Activated CD8-positive, alpha-beta memory T cell treated with anti-CD3 and anti-CD28 coated beads, Interleukin-2, amount 10 ng/mL, durations not matched to agents 7 days and 5 days (primary cell): ENCODE measurements around the gene CNDP1. TPM values are rescaled to one million over a fixed set of nuclear protein-coding genes. Genes with fewer than 3 reads are reported as not detected.

ENCODE experiments used
- ATAC-seq: fragments of 150-1000 bp; cut with Tn5 transposase; one replicate; pipeline ENCODE4 v1.10.0; 2021; ENCODE audit warnings: moderate library complexity
- CTCF ChIA-PET: fragments of 350-600 bp; sonication (Branson Sonifier 250); formaldehyde crosslinking; loops from one replicate; lab custom pipeline; 2021; ENCODE audit warnings: antibody characterized with exemption; lab: Charles Lee
- DNase-seq: peaks from one replicate; pipeline ENCODE4 v3.0.0-alpha.2; 2020
- H3K27ac Mint-ChIP-seq: one replicate; pipeline ENCODE4 v1.8.0; 2021; ENCODE audit warnings: mild to moderate bottlenecking, mixed read lengths
- H3K27me3 Mint-ChIP-seq: one replicate; pipeline ENCODE4 v1.8.0; 2021; ENCODE audit warnings: mixed read lengths
- H3K36me3 Mint-ChIP-seq: one replicate; pipeline ENCODE4 v1.8.0; 2021; ENCODE audit warnings: mild to moderate bottlenecking, mixed read lengths
- H3K4me1 Mint-ChIP-seq: one replicate; pipeline ENCODE4 v1.8.0; 2021; ENCODE audit warnings: mixed read lengths
- H3K4me3 Mint-ChIP-seq: one replicate; pipeline ENCODE4 v1.8.0; 2021; ENCODE audit warnings: mild to moderate bottlenecking, moderate library complexity, mixed read lengths
- H3K9me3 Mint-ChIP-seq: one replicate; pipeline ENCODE4 v1.8.0; 2022; ENCODE audit warnings: low read depth, mixed read lengths
- total RNA-seq, 2 experiments: library from RNA; stranded (reverse); gene quantifications; one replicate each; pipeline ENCODE4 v1.2.3, GENCODE V29; 2021

CNDP1 gene, protein sequence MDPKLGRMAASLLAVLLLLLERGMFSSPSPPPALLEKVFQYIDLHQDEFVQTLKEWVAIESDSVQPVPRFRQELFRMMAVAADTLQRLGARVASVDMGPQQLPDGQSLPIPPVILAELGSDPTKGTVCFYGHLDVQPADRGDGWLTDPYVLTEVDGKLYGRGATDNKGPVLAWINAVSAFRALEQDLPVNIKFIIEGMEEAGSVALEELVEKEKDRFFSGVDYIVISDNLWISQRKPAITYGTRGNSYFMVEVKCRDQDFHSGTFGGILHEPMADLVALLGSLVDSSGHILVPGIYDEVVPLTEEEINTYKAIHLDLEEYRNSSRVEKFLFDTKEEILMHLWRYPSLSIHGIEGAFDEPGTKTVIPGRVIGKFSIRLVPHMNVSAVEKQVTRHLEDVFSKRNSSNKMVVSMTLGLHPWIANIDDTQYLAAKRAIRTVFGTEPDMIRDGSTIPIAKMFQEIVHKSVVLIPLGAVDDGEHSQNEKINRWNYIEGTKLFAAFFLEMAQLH
- under 1 TPM in 1 of 2 experiments, not detected in 1; 0.28 TPM for total RNA-seq

- ATAC-seq (no peak), DNase-seq (no peak)
- Mint-ChIP-seq H3K27me3 (peaks cover 6% of the 10 kb centered on the region), H3K9me3 (no peaks in the 10 kb centered on the region), H3K27ac (no peak within 1 kb of the TSS), H3K4me3 (no peak within 1 kb of the TSS), H3K4me1 (no peaks in the 10 kb centered on the region), H3K36me3 (no peaks in the 10 kb centered on the region)
- CTCF ChIA-PET, result no interaction called here
These were observed at the start of gene CNDP1 for GRCh38 chr18:74534150-74534969. CNDP1 (plus strand) TSS chr18:74534500; CDS start chr18:74534668, 168 bp downstream.

DNA sequence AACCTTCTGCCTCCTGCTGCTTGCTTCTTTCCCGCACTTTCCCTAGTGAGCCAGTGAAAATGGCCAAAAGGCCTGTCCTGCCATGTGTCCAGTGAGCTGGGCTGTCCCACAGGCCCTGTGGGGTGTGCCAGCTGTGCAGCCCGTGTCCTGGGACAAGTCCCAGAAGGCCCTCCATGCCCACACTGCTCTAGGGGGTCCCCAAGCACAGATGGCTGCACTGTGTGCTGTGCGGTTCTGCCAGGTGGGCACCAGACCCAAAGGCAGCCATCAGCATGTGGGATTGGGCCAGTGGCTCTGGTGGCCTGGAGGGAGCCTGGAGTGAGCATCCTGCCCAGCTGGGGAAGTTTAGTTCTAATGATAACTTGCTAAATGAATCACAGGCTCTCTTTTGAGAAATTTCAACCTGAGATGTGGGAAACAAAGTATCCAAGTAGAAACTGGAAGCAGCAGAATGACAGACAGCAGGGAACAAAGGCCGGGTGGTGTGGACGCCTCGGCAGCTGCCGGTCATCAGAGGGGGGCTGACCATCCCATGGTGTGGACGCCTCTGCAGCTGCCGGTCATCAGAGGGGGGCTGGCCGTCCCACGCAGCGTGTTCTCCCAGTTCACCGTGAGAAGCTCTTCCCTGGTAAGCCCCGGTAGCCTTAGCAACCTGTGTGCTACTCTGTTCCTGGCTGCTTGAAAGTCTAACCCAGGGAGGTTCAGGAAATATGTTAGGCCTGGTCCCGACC is 48.0 kb upstream of the CNDP1 start:
- no peak for DNase-seq
- Mint-ChIP-seq H3K27ac (no peak overlapping the region), H3K36me3 (no peaks in the 10 kb centered on the region), H3K4me3 (no peak overlapping the region), H3K4me1 (peaks cover 14% of the 10 kb centered on the region), H3K9me3 (no peaks in the 10 kb centered on the region), H3K27me3 (peaks cover 10% of the 10 kb centered on the region)
- ATAC-seq, result no peak
- CTCF ChIA-PET, result interaction anchor here (2.6 kb wide), 1 partner anchor 133 kb away, joined by 7 read pairs; no protein-coding TSS in a partner anchor

GRCh38 chr18:74488354-74488753 is 45.9 kb upstream of the CNDP1 start:
- Mint-ChIP-seq H3K9me3 (no peaks in the 10 kb centered on the region), H3K36me3 (no peaks in the 10 kb centered on the region), H3K4me3 (no peak overlapping the region), H3K27me3 (peaks cover 5% of the 10 kb centered on the region), H3K27ac (no peak overlapping the region), H3K4me1 (peaks cover 14% of the 10 kb centered on the region)
- CTCF ChIA-PET, result interaction anchor here (2.6 kb wide), 1 partner anchor 135 kb away, joined by 7 read pairs; no protein-coding TSS in a partner anchor
- ATAC-seq (no peak), DNase-seq (no peak)

DNA sequence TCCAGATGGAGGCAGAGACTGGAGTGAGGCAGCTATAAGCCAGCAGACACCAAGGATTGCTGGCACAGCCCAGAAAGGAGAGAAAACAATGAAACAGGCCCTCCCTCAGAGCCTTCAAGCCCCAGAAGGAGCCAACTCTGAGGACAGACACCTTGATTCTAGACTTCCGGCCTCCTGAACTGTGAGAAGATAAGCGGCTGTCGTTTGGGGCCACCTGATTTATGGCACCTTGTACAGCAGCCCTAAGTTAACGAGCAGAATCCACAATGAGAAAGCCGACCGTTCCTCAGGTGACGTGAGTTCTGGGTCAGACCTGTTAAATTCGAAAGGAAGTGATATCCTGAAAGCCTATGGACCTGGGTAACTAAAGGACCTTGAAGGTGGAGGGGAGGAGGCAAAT is 45.4 kb upstream of the CNDP1 start:
- no peak overlapping the region for H3K27ac Mint-ChIP-seq
- no peak overlapping the region for H3K4me3 Mint-ChIP-seq
- ATAC-seq, result no peak
- no peaks in the 10 kb centered on the region for H3K36me3 Mint-ChIP-seq
- no peaks in the 10 kb centered on the region for H3K9me3 Mint-ChIP-seq
- no peak for DNase-seq
- CTCF ChIA-PET, result interaction anchor here (5.2 kb wide), 1 partner anchor 136 kb away, joined by 134 read pairs; no protein-coding TSS in a partner anchor
- H3K27me3 Mint-ChIP-seq, result peaks cover 10% of the 10 kb centered on the region
- peaks cover 14% of the 10 kb centered on the region for H3K4me1 Mint-ChIP-seq

DNA sequence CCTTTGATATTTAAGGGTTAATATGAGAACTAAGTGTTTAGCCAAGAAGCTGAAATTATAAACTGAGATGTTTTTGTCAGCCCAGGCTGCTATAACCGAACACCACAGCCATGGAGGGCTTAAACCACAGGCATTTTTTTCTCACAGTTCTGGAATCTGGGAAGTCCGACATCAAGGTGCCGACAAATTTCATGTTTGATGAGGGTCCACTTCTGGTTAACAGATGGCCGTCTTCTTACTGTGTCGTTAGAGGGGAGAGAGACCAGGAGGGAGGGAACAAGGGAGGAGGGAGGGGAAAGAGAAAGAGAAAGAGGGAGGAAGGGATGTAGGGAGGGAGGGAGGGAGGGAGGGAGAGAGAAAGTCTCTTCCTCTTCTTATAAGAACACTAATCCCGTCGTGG is 44.6 kb upstream of the CNDP1 start:
- no peak overlapping the region for H3K27ac Mint-ChIP-seq
- H3K27me3 Mint-ChIP-seq, result peaks cover 15% of the 10 kb centered on the region
- DNase-seq (no peak), ATAC-seq (no peak)
- H3K36me3 Mint-ChIP-seq, result no peaks in the 10 kb centered on the region
- CTCF ChIA-PET, result interaction anchor here (0.8 to 5.2 kb wide), 3 partner anchors 41 to 137 kb away, joined by 3 to 134 read pairs (median 4); no protein-coding TSS in a partner anchor
- H3K4me3 Mint-ChIP-seq, result no peak overlapping the region
- H3K4me1 Mint-ChIP-seq, result peaks cover 12% of the 10 kb centered on the region
- no peaks in the 10 kb centered on the region for H3K9me3 Mint-ChIP-seq

DNA sequence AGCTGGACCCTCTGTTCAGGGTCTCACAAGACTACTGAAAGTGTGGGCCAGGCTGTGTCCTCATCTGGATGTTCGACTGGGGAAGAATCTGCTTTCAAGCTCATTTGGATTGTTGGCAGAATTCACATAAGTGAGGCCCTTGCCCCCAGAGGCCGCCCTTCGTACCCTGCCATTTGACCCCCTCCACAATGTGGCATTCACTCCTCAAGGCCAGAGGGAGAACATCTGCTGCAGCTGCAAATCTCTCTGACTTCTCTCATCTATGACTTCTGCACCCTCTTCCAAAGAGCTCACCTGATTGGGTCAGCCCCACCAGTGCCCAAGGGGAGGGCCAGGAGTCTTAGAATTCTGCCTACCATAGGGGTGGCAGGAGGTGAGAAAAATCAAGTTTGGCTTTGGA is 42.0 kb upstream of the CNDP1 start:
- DNase-seq (no peak), ATAC-seq (no peak)
- Mint-ChIP-seq H3K9me3 (no peaks in the 10 kb centered on the region), H3K36me3 (peaks cover under 1% of the 10 kb centered on the region), H3K27ac (no peak overlapping the region), H3K27me3 (peaks cover 12% of the 10 kb centered on the region), H3K4me3 (no peak overlapping the region), H3K4me1 (peaks cover 11% of the 10 kb centered on the region)
- CTCF ChIA-PET, result interaction anchor here (1.8 to 5.2 kb wide), 3 partner anchors 8 to 140 kb away, joined by 4 to 134 read pairs (median 12); no protein-coding TSS in a partner anchor

- Mint-ChIP-seq H3K4me3 (no peak overlapping the region), H3K27me3 (peaks cover 12% of the 10 kb centered on the region), H3K27ac (no peak overlapping the region), H3K9me3 (no peaks in the 10 kb centered on the region), H3K4me1 (peaks cover 25% of the 10 kb centered on the region), H3K36me3 (peaks cover 5% of the 10 kb centered on the region)
- peak; percentile 75 for DNase-seq
- no peak for ATAC-seq
- CTCF ChIA-PET, result interaction anchor here (0.7 to 5.2 kb wide), 19 partner anchors 9 to 301 kb away, joined by 3 to 134 read pairs (median 4); no protein-coding TSS in a partner anchor
These were observed 40.6 kb upstream of the CNDP1 start for GRCh38 chr18:74493689-74494088.

DNA sequence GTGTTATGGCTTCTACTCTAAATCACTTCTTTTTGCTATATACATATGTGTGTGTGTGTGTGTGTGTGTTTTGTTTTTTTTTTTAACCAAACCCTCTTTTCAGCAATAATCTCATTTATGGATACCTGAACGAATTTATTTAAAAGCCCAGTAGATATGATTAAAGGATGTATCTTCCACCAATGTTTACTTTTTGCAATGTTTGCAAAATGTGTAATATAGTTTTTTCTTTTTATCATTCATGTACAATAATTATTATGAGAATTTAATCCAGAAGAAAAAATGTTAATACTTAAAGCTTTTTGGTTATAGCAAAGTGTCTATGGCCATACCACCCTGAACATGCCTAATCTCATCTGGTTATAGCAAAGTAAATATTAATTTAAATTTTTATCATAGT is 39.8 kb upstream of the CNDP1 start:
- no peak overlapping the region for H3K27ac Mint-ChIP-seq
- peaks cover 31% of the 10 kb centered on the region for H3K4me1 Mint-ChIP-seq
- H3K4me3 Mint-ChIP-seq, result no peak overlapping the region
- H3K27me3 Mint-ChIP-seq, result peaks cover 12% of the 10 kb centered on the region
- ATAC-seq (no peak), DNase-seq (no peak)
- CTCF ChIA-PET, result interaction anchor here (1.6 to 2.9 kb wide), 4 partner anchors 57 to 141 kb away, joined by 3 to 13 read pairs (median 8); no protein-coding TSS in a partner anchor
- peaks cover 6% of the 10 kb centered on the region for H3K36me3 Mint-ChIP-seq
- H3K9me3 Mint-ChIP-seq, result no peaks in the 10 kb centered on the region

- ATAC-seq (peak; percentile 76), DNase-seq (peak; percentile 99)
- H3K4me3 Mint-ChIP-seq, result peak within 1 kb of the TSS; percentile 87
- no peaks in the 10 kb centered on the region for H3K9me3 Mint-ChIP-seq
- H3K4me1 Mint-ChIP-seq, result peaks cover 40% of the 10 kb centered on the region
- peaks cover 12% of the 10 kb centered on the region for H3K27me3 Mint-ChIP-seq
- peak within 1 kb of the TSS; percentile 100 for H3K27ac Mint-ChIP-seq
- CTCF ChIA-PET, result interaction anchor here (0.8 to 2.9 kb wide), 7 partner anchors 11 to 142 kb away, joined by 3 to 13 read pairs (median 5); partner anchors contain the start of gene ZNF407
- H3K36me3 Mint-ChIP-seq, result peaks cover 13% of the 10 kb centered on the region
These were observed 38.5 kb upstream of the CNDP1 start, which contains the start of gene CNDP2 for GRCh38 chr18:74495581-74496507. CNDP2 (plus strand) TSS chr18:74496363; CDS start chr18:74499974, 3,611 bp downstream.

DNA sequence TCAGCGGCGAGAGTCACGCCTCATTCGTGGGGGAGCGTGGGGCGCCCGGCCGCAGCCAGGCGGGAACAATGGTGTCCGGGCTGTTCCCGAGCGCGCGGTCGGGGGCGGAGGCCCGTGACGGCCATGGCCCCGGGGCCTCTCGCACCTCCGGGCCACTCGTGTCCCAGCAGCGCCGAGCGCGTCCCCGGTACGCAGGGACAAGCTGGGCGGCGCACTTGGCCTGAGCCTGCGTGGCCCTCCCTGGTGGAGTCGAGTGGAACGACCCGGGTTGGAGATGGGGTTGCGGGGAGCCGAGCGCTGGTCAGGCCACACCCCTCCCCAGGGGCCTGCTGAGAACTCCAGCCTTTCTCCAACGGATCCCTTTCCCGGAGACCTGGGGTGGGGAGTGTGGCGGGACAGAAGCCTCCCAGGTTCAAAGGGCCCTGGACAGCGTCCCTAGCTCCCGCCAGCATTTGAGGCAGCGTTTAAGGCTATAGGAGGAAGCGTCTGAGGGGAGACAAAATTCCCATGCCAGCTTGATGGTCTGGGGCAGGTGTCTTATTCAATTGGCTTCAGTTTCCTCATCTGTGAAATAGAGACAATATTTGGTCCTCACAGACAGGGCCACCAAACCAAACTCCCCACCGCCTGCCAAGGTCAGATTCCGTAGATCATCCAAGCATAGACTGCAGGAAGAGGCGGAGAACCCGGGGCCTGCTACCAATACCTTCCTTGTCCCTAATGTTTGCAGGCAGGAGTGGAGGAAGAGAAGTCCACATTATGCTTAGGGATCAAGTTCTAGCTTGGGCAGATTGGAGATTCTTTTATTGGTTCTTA is 37.6 kb upstream of the CNDP1 start:
- CTCF ChIA-PET, result interaction anchor here (0.8 to 2.9 kb wide), 7 partner anchors 12 to 143 kb away, joined by 3 to 13 read pairs (median 5); partner anchors contain the start of gene ZNF407
- peak; percentile 69 for DNase-seq
- peak; percentile 25 for ATAC-seq
- Mint-ChIP-seq H3K9me3 (no peaks in the 10 kb centered on the region), H3K27me3 (peaks cover 12% of the 10 kb centered on the region), H3K4me3 (peak overlapping the region; percentile 87), H3K4me1 (peaks cover 47% of the 10 kb centered on the region), H3K36me3 (peaks cover 19% of the 10 kb centered on the region), H3K27ac (peak overlapping the region; percentile 100)

GRCh38 chr18:74497324-74497676 is 37.0 kb upstream of the CNDP1 start:
- Mint-ChIP-seq H3K4me3 (peak overlapping the region; percentile 87), H3K4me1 (peaks cover 51% of the 10 kb centered on the region)
- DNase-seq, result no peak

More at GRCh38 chr18:74497324-74497676, 37.0 kb upstream of the CNDP1 start:
- no peak for ATAC-seq
- peaks cover 10% of the 10 kb centered on the region for H3K27me3 Mint-ChIP-seq
- no peaks in the 10 kb centered on the region for H3K9me3 Mint-ChIP-seq
- H3K27ac Mint-ChIP-seq, result peak overlapping the region; percentile 100
- H3K36me3 Mint-ChIP-seq, result peaks cover 23% of the 10 kb centered on the region
- CTCF ChIA-PET, result interaction anchor here (1.1 to 2.9 kb wide), 4 partner anchors 38 to 144 kb away, joined by 3 to 13 read pairs (median 8); no protein-coding TSS in a partner anchor
